B cell (primary cell): Measurements from ENCODE around the gene MMRN2.

ENCODE experiments used
- CTCF ChIP-seq: fragments of 200-600 bp; IDR thresholded peaks from one replicate; pipeline ENCODE4 v1.8.0; 2022; ENCODE audit warnings: antibody characterized with exemption, mild to moderate bottlenecking
- EZH2 ChIP-seq: IDR thresholded peaks from 2 replicates; pipeline ENCODE4 v1.6.1; 2012; ENCODE audit warnings: borderline replicate concordance, low read depth, mild to moderate bottlenecking, moderate library complexity, low read length; ENCODE audit not compliant: insufficient read depth, poor library complexity, severe bottlenecking

- TF ChIP-seq CTCF, result no peak
- TF ChIP-seq EZH2, result no peak
These were observed 19.2 kb downstream of the MMRN2 start for GRCh38 chr10:86938260-86938659.
